SK-N-SH (cell line): ENCODE results near the gene ATP11A. TPM values are rescaled to one million over a fixed set of nuclear protein-coding genes. Genes with fewer than 3 reads are reported as not detected.

Experiments
- CTCF ChIA-PET: fragments of 300-600, 350-600 bp; formaldehyde crosslinking; extraction: SDS; loops from one replicate; lab custom pipeline; 2021; lab: Yijun Ruan, JAX
- POLR2A ChIA-PET: fragments of 350-600 bp; sonication (Branson Sonifier 250); formaldehyde crosslinking; extraction: SDS; loops from one replicate; lab custom pipeline; 2020; ENCODE audit warnings: antibody characterized with exemption, inconsistent platforms; lab: Yijun Ruan, JAX
- DNase-seq: peaks from one replicate; pipeline ENCODE4 v3.0.0; 2012
- H2AFZ ChIP-seq: fragments of 200-600 bp; sonication (generic); 2 replicates; pipeline ENCODE4 v1.8.1; 2016; ENCODE audit warnings: antibody characterized with exemption, mild to moderate bottlenecking, low read depth
- H3F3A ChIP-seq: fragments of 200-600 bp; sonication (generic); replicated peaks from 2 replicates; pipeline ENCODE3; 2016; ENCODE audit warnings: antibody characterized with exemption, mild to moderate bottlenecking; ENCODE audit not compliant: insufficient read depth
- H3K27ac ChIP-seq, 2 experiments: fragments of 200-500 bp in 1 of 2; fragments of 200-600 bp in 1 of 2; sonication (Bioruptor generic) in 1 of 2; sonication (generic), shearing (Covaris generic) in 1 of 2; 2 replicates each; pipeline versions ENCODE4 v1.5.1 to v1.6.1; 2014 to 2016; ENCODE audit warnings: low read depth in 2 of 2, inconsistent platforms in 1 of 2, low read length in 1 of 2, mild to moderate bottlenecking in 1 of 2, mixed read lengths in 1 of 2
- H3K27me3 ChIP-seq: fragments of 200-600 bp; sonication (generic), shearing (Covaris generic); 2 replicates; pipeline ENCODE4 v1.6.1; 2016; ENCODE audit warnings: mixed run types; ENCODE audit not compliant: insufficient read depth
- H3K36me3 ChIP-seq, 2 experiments: fragments of 200-500 bp in 1 of 2; fragments of 200-600 bp in 1 of 2; sonication (Bioruptor generic) in 1 of 2; sonication (generic) in 1 of 2; replicated peaks in 1 of 2; 2 replicates each; pipeline versions ENCODE3 to v1.5.1; 2014 to 2016; ENCODE audit warnings: low read length in 1 of 2, mild to moderate bottlenecking in 1 of 2; ENCODE audit not compliant: insufficient read depth in 2 of 2, control insufficient read depth in 1 of 2
- H3K4me1 ChIP-seq, 2 experiments: fragments of 200-500 bp in 1 of 2; fragments of 200-600 bp in 1 of 2; sonication (Bioruptor generic) in 1 of 2; sonication (generic), shearing (Covaris generic) in 1 of 2; 2 replicates each; pipeline versions ENCODE4 v1.5.1 to v1.6.1; 2014 to 2016; ENCODE audit warnings: low read depth in 1 of 2, low read length in 1 of 2, mixed run types in 1 of 2; ENCODE audit not compliant: insufficient read depth in 2 of 2, control insufficient read depth in 1 of 2
- H3K4me2 ChIP-seq: fragments of 200-600 bp; sonication (generic), shearing (Covaris generic); 2 replicates; pipeline ENCODE4 v1.6.1; 2017; ENCODE audit warnings: mixed run types
- H3K4me3 ChIP-seq, 2 experiments: fragments of 200-500 bp in 1 of 2; fragments of 200-600 bp in 1 of 2; sonication (Bioruptor generic) in 1 of 2; sonication (generic), shearing (Covaris generic) in 1 of 2; 2 replicates each; pipeline versions ENCODE4 v1.5.1 to v1.8.1; 2014 to 2016; ENCODE audit warnings: low read depth in 2 of 2, inconsistent platforms in 1 of 2, low read length in 1 of 2, mild to moderate bottlenecking in 1 of 2, mixed read lengths in 1 of 2, moderate library complexity in 1 of 2
- H3K79me2 ChIP-seq: fragments of 200-600 bp; sonication (generic); 2 replicates; pipeline ENCODE4 v1.8.1; 2017; ENCODE audit warnings: mild to moderate bottlenecking; ENCODE audit not compliant: insufficient read depth
- H3K9ac ChIP-seq: fragments of 200-600 bp; sonication (generic); 2 replicates; pipeline ENCODE4 v1.6.1; 2017; ENCODE audit warnings: mixed run types
- H3K9me2 ChIP-seq: fragments of 200-600 bp; sonication (generic); 2 replicates; pipeline ENCODE4 v1.6.1; 2017; ENCODE audit warnings: mixed run types
- H3K9me3 ChIP-seq: fragments of 200-600 bp; sonication (generic); 2 replicates; pipeline ENCODE4 v1.6.1; 2017; ENCODE audit warnings: mixed run types, mild to moderate bottlenecking, moderate library complexity
- H4K20me1 ChIP-seq: fragments of 200-600 bp; sonication (generic); 2 replicates; pipeline ENCODE4 v1.6.1; 2017; ENCODE audit warnings: mild to moderate bottlenecking, mixed run types; ENCODE audit not compliant: insufficient read depth
- CHD2 ChIP-seq: fragments of 150-350 bp; IDR thresholded peaks from 2 replicates; pipeline ENCODE4 v1.6.1; 2018; ENCODE audit warnings: low read length; ENCODE audit not compliant: partially characterized antibody
- CTCF ChIP-seq: fragments of 200-600 bp; sonication (generic); IDR thresholded peaks from 2 replicates; pipeline ENCODE4 v1.6.1; 2017; ENCODE audit warnings: antibody characterized with exemption, mild to moderate bottlenecking, moderate library complexity
- ELF1 ChIP-seq: IDR thresholded peaks from 2 replicates; pipeline ENCODE4 v1.4.0; 2012
- FOXM1 ChIP-seq: IDR thresholded peaks from 2 replicates; pipeline ENCODE4 v1.4.0; 2012; ENCODE audit warnings: low read depth, mild to moderate bottlenecking
- JUND ChIP-seq: IDR thresholded peaks from 2 replicates; pipeline ENCODE4 v1.4.0; 2012
- MAX ChIP-seq: IDR thresholded peaks from 2 replicates; pipeline ENCODE4 v1.4.0; 2012; ENCODE audit warnings: low read depth
- MXI1 ChIP-seq: IDR thresholded peaks from 2 replicates; pipeline ENCODE4 v1.6.1; 2012; ENCODE audit warnings: mild to moderate bottlenecking, low read depth, low read length, improper control_type of control experiment
- NRF1 ChIP-seq: IDR thresholded peaks from 2 replicates; pipeline ENCODE4 v1.6.1; 2012; ENCODE audit warnings: low read depth, mild to moderate bottlenecking, low read length
- PBX3 ChIP-seq: IDR thresholded peaks from 2 replicates; pipeline ENCODE4; 2012
- RAD21 ChIP-seq: IDR thresholded peaks from 2 replicates; pipeline ENCODE4 v1.6.1; 2012; ENCODE audit warnings: mild to moderate bottlenecking, low read length
- RCOR1 ChIP-seq: fragments of 150-350 bp; IDR thresholded peaks from 2 replicates; pipeline ENCODE4 v1.6.1; 2017; ENCODE audit warnings: antibody characterized with exemption, low read length
- SMC3 ChIP-seq: IDR thresholded peaks from 2 replicates; pipeline ENCODE4 v1.6.1; 2012; ENCODE audit warnings: low read depth, low read length, improper control_type of control experiment
- WGBS: methylation state at CpG from one replicate; pipeline ENCODE4 v1.1.6; 2017; ENCODE audit warnings: low lambda C conversion rate; 5-methylcytosine and 5-hydroxymethylcytosine counted together
- polyA plus RNA-seq, 3 experiments: library from polyadenylated mRNA; depleted of rRNA; stranded (reverse); fragments of >200 nt; gene quantifications; 2 replicates each; pipeline ENCODE4 v1.2.3, GENCODE V29; 2012

ATP11A gene
- polyA plus RNA-seq, 1 of the 3 experiments (the other 2 are of a cell fraction) = 4.1 TPM

- no peaks in the 10 kb centered on the region for H4K20me1 ChIP-seq
- H3K27ac ChIP-seq = no peak overlapping the region
- no peak for TF ChIP-seq MAX
- TF ChIP-seq FOXM1 = no peak
- TF ChIP-seq ELF1 = no peak
- no peak for TF ChIP-seq RAD21
- TF ChIP-seq CHD2 = no peak
- TF ChIP-seq MXI1 = no peak
- TF ChIP-seq JUND = no peak
- no peak for TF ChIP-seq SMC3
- TF ChIP-seq PBX3 = no peak
- no peak for TF ChIP-seq RCOR1
- no peaks in the 10 kb centered on the region for H3K9me2 ChIP-seq
- H3F3A ChIP-seq = no peaks in the 10 kb centered on the region
- no peak overlapping the region for H3K9ac ChIP-seq
- no peak overlapping the region for H3K4me3 ChIP-seq
- no peak overlapping the region for H3K4me2 ChIP-seq
- no peaks in the 10 kb centered on the region for H3K79me2 ChIP-seq
- ChIA-PET POLR2A (no interaction called here), CTCF (no interaction called here)
- no peaks in the 10 kb centered on the region for H3K27me3 ChIP-seq
- no peak overlapping the region for H2AFZ ChIP-seq
- H3K9me3 ChIP-seq = no peaks in the 10 kb centered on the region
- DNase-seq = no peak
- H3K36me3 ChIP-seq = no peaks in the 10 kb centered on the region
- 89% methylated on average over 13 of the region's 25 CpGs for WGBS
- peaks cover 0 to 10% of the 10 kb centered on the region in 2 experiments; a peak in 1 of 4 replicates for H3K4me1 ChIP-seq
Measured at GRCh38 chr13:112768795-112769481, 79.1 kb downstream of the ATP11A start.

GRCh38 chr13:112769615-112770014 is 79.8 kb downstream of the ATP11A start:
- no peak overlapping the region for H3K4me2 ChIP-seq
- no peak overlapping the region for H3K4me3 ChIP-seq
- TF ChIP-seq NRF1 = no peak
- TF ChIP-seq CTCF = no peak
- TF ChIP-seq CHD2 = no peak
- no peaks in the 10 kb centered on the region for H3F3A ChIP-seq
- H3K9me2 ChIP-seq = no peaks in the 10 kb centered on the region
- H3K79me2 ChIP-seq = no peaks in the 10 kb centered on the region
- H3K27ac ChIP-seq = no peak overlapping the region
- WGBS = 86% methylated on average over 15 of the region's 18 CpGs
- CTCF ChIA-PET = no interaction called here
- POLR2A ChIA-PET = no interaction called here
- no peaks in the 10 kb centered on the region for H3K9me3 ChIP-seq
- H3K27me3 ChIP-seq = no peaks in the 10 kb centered on the region
- H3K9ac ChIP-seq = no peak overlapping the region
- no peaks in the 10 kb centered on the region for H3K36me3 ChIP-seq
- H2AFZ ChIP-seq = no peak overlapping the region
- DNase-seq = no peak
- no peaks in the 10 kb centered on the region for H4K20me1 ChIP-seq
- peaks cover 0 to 10% of the 10 kb centered on the region in 2 experiments; a peak in 1 of 4 replicates for H3K4me1 ChIP-seq
